Measurements from ENCODE around the gene DUOX2. TPM values are rescaled to one million over a fixed set of nuclear protein-coding genes. Genes with fewer than 3 reads are reported as not detected.

DUOX2 gene
- total and polyA plus RNA-seq, 2 of the 13 experiments (the other 11 are each of a cell fraction or from before 2014, with no cell fraction given): 0.08 TPM; not detected in 1

DNA sequence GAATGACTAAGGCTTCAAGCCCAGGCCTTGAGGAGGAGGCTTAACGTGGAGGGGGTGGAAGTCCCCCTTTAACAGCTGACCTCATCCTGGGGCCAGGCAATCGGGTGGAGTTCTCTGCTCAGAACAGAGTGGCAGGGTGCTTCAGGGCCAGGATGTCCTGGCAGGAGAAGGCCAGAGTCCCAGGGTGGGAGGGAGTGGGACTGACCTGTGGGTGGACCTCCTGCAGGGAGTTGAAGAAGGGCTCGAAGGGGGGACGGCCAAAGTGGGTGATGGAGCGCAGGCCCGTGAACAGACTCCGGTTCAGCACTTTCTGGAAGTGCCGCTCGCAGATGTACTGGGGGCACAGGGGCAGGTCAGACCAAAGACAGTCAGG, 19.6 kb downstream of the DUOX2 start:
- no peak overlapping the region for H2AFZ ChIP-seq (ENCODE audit: low read length)
- FAIRE-seq: no peak
- H3K4me1 ChIP-seq (ENCODE audit: insufficient read depth, low read length): peaks cover 25% of the 10 kb centered on the region
- 66% methylated on average over 9 of the region's 9 CpGs for WGBS (ENCODE audit: low lambda C conversion rate)
- H3K79me2 ChIP-seq (ENCODE audit: insufficient read depth, low read length): no peaks in the 10 kb centered on the region
- in situ Hi-C loops (cut with HindIII; ENCODE audit: extremely low pct_ligation_motif_present, low pct_unique_long_range_greater_than_20kb) (no loop called here), intact Hi-C loops (cut with micrococcal nuclease; ENCODE audit: unreplicated experiment) (no loop called here)
- H3K36me3 ChIP-seq (replicated peaks in 1 of 2; ENCODE audit: control insufficient read depth in 1 of 2, insufficient read depth in 2 of 2, low read length in 2 of 2): no peaks in the 10 kb centered on the region
- H3K4me2 ChIP-seq (ENCODE audit: low read depth, low read length): no peak overlapping the region
- POLR2A ChIA-PET: no interaction called here
- DNase-seq (ENCODE audit: low spot score): no peak
- CTCF ChIA-PET (ENCODE audit: low intra/inter-chr PET ratio, low total read pairs): no interaction called here
- no peak overlapping the region for H3K9ac ChIP-seq (ENCODE audit: insufficient read depth, low read depth, low read length)
- H3K4me3 ChIP-seq (replicated peaks in 1 of 3; ENCODE audit: insufficient read depth in 1 of 3, low read depth in 2 of 3, low read length in 3 of 3): no peak overlapping the region
- H3K27me3 ChIP-seq (ENCODE audit: control insufficient read depth in 1 of 2, insufficient read depth in 2 of 2, low read length in 2 of 2): peaks cover 7 to 37% of the 10 kb centered on the region in 2 experiments; a peak in 4 of 5 replicates
- no TSS peak for BruUV-seq (replicated peaks)
- no peak for ATAC-seq
- TF ChIP-seq GTF2F1 (IDR thresholded peaks at IDR 0.05; ENCODE audit: low read length): no peak
- TF ChIP-seq, protein P1, sequence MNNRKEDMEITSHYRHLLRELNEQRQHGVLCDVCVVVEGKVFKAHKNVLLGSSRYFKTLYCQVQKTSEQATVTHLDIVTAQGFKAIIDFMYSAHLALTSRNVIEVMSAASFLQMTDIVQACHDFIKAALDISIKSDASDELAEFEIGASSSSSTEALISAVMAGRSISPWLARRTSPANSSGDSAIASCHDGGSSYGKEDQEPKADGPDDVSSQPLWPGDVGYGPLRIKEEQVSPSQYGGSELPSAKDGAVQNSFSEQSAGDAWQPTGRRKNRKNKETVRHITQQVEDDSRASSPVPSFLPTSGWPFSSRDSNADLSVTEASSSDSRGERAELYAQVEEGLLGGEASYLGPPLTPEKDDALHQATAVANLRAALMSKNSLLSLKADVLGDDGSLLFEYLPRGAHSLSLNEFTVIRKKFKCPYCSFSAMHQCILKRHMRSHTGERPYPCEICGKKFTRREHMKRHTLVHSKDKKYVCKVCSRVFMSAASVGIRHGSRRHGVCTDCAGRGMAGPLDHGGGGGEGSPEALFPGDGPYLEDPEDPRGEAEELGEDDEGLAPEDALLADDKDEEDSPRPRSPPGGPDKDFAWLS (CRISPR knock-in tag; IDR thresholded peaks at IDR 0.05; ENCODE audit: borderline replicate concordance): no peak
- no peaks in the 10 kb centered on the region for H3K9me3 ChIP-seq (ENCODE audit: low read length)
- H4K20me1 ChIP-seq (ENCODE audit: insufficient read depth, low read length): no peaks in the 10 kb centered on the region
- H3K27ac ChIP-seq (ENCODE audit: extremely low read length, insufficient read depth, low read length): no peak overlapping the region

GRCh38 chr15:45093622-45094357, 20.2 kb downstream of the DUOX2 start:
- Histone ChIP-seq H2AFZ (ENCODE audit: low read length) (no peak overlapping the region), H3K4me3 (replicated peaks in 1 of 3; ENCODE audit: insufficient read depth in 1 of 3, low read depth in 2 of 3, low read length in 3 of 3) (no peak overlapping the region), H3K4me2 (ENCODE audit: low read depth, low read length) (no peak overlapping the region), H3K36me3 (replicated peaks in 1 of 2; ENCODE audit: control insufficient read depth in 1 of 2, insufficient read depth in 2 of 2, low read length in 2 of 2) (no peaks in the 10 kb centered on the region), H3K79me2 (ENCODE audit: insufficient read depth, low read length) (no peaks in the 10 kb centered on the region), H3K27ac (ENCODE audit: extremely low read length, insufficient read depth, low read length) (no peak overlapping the region), H3K27me3 (ENCODE audit: control insufficient read depth in 1 of 2, insufficient read depth in 2 of 2, low read length in 2 of 2) (peaks cover 7 to 35% of the 10 kb centered on the region in 2 experiments; a peak in 4 of 5 replicates), H3K4me1 (ENCODE audit: insufficient read depth, low read length) (peaks cover 31% of the 10 kb centered on the region), H4K20me1 (ENCODE audit: insufficient read depth, low read length) (no peaks in the 10 kb centered on the region), H3K9me3 (ENCODE audit: low read length) (no peaks in the 10 kb centered on the region), H3K9ac (ENCODE audit: insufficient read depth, low read depth, low read length) (no peak overlapping the region)
- ChIA-PET CTCF (ENCODE audit: low intra/inter-chr PET ratio, low total read pairs) (no interaction called here), POLR2A (no interaction called here)
- intact Hi-C loops (cut with micrococcal nuclease; ENCODE audit: unreplicated experiment): no loop called here
- BruUV-seq (replicated peaks): no TSS peak
- WGBS (ENCODE audit: low lambda C conversion rate): 42% methylated on average over 8 of the region's 11 CpGs
- in situ Hi-C loops (cut with HindIII; ENCODE audit: extremely low pct_ligation_motif_present, low pct_unique_long_range_greater_than_20kb): no loop called here
- FAIRE-seq (no peak), DNase-seq (ENCODE audit: low spot score) (no peak), ATAC-seq (no peak)
- TF ChIP-seq, protein P2, sequence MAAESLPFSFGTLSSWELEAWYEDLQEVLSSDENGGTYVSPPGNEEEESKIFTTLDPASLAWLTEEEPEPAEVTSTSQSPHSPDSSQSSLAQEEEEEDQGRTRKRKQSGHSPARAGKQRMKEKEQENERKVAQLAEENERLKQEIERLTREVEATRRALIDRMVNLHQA (CRISPR knock-in tag; IDR thresholded peaks at IDR 0.05): no peak
- TF ChIP-seq TAF15 (IDR thresholded peaks at IDR 0.05; ENCODE audit: low read depth, low read length, poor library complexity, severe bottlenecking) (no peak), BRD4 (CRISPR knock-in tag; IDR thresholded peaks at IDR 0.05) (no peak), THYN1 (CRISPR knock-in tag; IDR thresholded peaks at IDR 0.05; ENCODE audit: borderline replicate concordance, low read depth) (no peak), DPF2 (CRISPR knock-in tag; IDR thresholded peaks at IDR 0.05; ENCODE audit: borderline replicate concordance, low read depth) (no peak), ZNF784 (CRISPR knock-in tag; IDR thresholded peaks at IDR 0.05; ENCODE audit: borderline replicate concordance) (no peak), ZNF839 (CRISPR knock-in tag; IDR thresholded peaks at IDR 0.05; ENCODE audit: borderline replicate concordance) (no peak)
- TF ChIP-seq, protein P3, sequence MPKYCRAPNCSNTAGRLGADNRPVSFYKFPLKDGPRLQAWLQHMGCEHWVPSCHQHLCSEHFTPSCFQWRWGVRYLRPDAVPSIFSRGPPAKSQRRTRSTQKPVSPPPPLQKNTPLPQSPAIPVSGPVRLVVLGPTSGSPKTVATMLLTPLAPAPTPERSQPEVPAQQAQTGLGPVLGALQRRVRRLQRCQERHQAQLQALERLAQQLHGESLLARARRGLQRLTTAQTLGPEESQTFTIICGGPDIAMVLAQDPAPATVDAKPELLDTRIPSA (CRISPR knock-in tag; IDR thresholded peaks at IDR 0.05; ENCODE audit: borderline replicate concordance): no peak
- TF ChIP-seq, protein P4, sequence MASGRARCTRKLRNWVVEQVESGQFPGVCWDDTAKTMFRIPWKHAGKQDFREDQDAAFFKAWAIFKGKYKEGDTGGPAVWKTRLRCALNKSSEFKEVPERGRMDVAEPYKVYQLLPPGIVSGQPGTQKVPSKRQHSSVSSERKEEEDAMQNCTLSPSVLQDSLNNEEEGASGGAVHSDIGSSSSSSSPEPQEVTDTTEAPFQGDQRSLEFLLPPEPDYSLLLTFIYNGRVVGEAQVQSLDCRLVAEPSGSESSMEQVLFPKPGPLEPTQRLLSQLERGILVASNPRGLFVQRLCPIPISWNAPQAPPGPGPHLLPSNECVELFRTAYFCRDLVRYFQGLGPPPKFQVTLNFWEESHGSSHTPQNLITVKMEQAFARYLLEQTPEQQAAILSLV (CRISPR knock-in tag; IDR thresholded peaks at IDR 0.05; ENCODE audit: borderline replicate concordance): no peak
